ENCODE data around the gene LDAH. TPM values are rescaled to one million over a fixed set of nuclear protein-coding genes. Genes with fewer than 3 reads are reported as not detected.
"Not testable (repeated sequence)": the region's sequence is repeated elsewhere in the genome, so short reads cannot be mapped to it uniquely, and the experiment has no call there.

The LDAH gene
- total RNA-seq, 1 experiment from 2014 or later = 17.2 TPM

- ATAC-seq; BruUV-seq (replicated peaks); H3K27ac ChIP-seq (ENCODE audit: low read length); DNase-seq (ENCODE audit: low read depth, low spot score); H3K4me1 ChIP-seq (ENCODE audit: control insufficient read depth, insufficient read depth, low read length); H3K27me3 ChIP-seq (ENCODE audit: control insufficient read depth, insufficient read depth, low read length); CTCF ChIA-PET; H3K36me3 ChIP-seq (ENCODE audit: control insufficient read depth, insufficient read depth, low read length); in situ Hi-C loops (cut with HindIII; ENCODE audit: low pct_unique_long_range_greater_than_20kb, low sequenced_read_pairs); H3K9me3 ChIP-seq (ENCODE audit: control insufficient read depth, insufficient read depth, low read depth, low read length); intact Hi-C loops (cut with micrococcal nuclease; ENCODE audit: unreplicated experiment); POLR2A ChIA-PET; H3K4me3 ChIP-seq (ENCODE audit: low read depth in 2 of 2, low read length in 2 of 2): not testable (repeated sequence)
Measured at GRCh38 chr2:20713585-20713984, 109.3 kb downstream of the LDAH start.

- H3K27me3 ChIP-seq (ENCODE audit: control insufficient read depth, insufficient read depth, low read length); H3K27ac ChIP-seq (ENCODE audit: low read length); H3K36me3 ChIP-seq (ENCODE audit: control insufficient read depth, insufficient read depth, low read length); DNase-seq (ENCODE audit: low read depth, low spot score); intact Hi-C loops (cut with micrococcal nuclease; ENCODE audit: unreplicated experiment); H3K9me3 ChIP-seq (ENCODE audit: control insufficient read depth, insufficient read depth, low read depth, low read length); POLR2A ChIA-PET; BruUV-seq (replicated peaks); in situ Hi-C loops (cut with HindIII; ENCODE audit: low pct_unique_long_range_greater_than_20kb, low sequenced_read_pairs); H3K4me1 ChIP-seq (ENCODE audit: control insufficient read depth, insufficient read depth, low read length); CTCF ChIA-PET; H3K4me3 ChIP-seq (ENCODE audit: low read depth in 2 of 2, low read length in 2 of 2); ATAC-seq: not testable (repeated sequence)
Measured at GRCh38 chr2:20711641-20712040, 111.3 kb downstream of the LDAH start.

DNA sequence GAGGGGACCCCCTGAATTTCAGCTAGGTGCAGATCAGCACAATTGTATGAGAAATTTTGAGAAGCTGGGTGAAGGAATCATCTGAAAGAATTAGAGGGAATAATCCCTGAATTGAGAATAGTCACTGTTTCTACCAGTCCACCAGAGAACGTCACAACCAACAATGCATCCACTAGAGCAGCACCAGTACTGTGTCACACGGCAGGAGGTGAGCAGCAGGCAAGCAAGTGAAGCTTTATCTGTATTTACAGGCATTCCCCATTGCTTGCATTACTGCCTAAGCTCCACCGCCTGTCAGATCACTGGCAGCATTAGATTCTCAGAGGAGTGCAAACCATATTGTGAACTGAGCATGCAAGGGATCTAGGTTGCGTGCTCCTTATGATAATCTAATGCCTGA, 115.3 kb downstream of the LDAH start:
- ChIA-PET POLR2A (no interaction called here), CTCF (no interaction called here)
- no peak for ATAC-seq
- no peaks in the 10 kb centered on the region for H3K36me3 ChIP-seq (ENCODE audit: control insufficient read depth, insufficient read depth, low read length)
- intact Hi-C loops (cut with micrococcal nuclease; ENCODE audit: unreplicated experiment) (no loop called here), in situ Hi-C loops (cut with HindIII; ENCODE audit: low pct_unique_long_range_greater_than_20kb, low sequenced_read_pairs) (no loop called here)
- H3K4me3 ChIP-seq (ENCODE audit: low read depth in 2 of 2, low read length in 2 of 2) = no peak overlapping the region
- no peak overlapping the region for H3K27ac ChIP-seq (ENCODE audit: low read length)
- no TSS peak for BruUV-seq (replicated peaks)
- DNase-seq (ENCODE audit: low read depth, low spot score) = no peak
- H3K4me1 ChIP-seq (ENCODE audit: control insufficient read depth, insufficient read depth, low read length) = no peaks in the 10 kb centered on the region
- H3K27me3 ChIP-seq (ENCODE audit: control insufficient read depth, insufficient read depth, low read length) = no peaks in the 10 kb centered on the region
- TF ChIP-seq SIN3A (IDR thresholded peaks at IDR 0.05; ENCODE audit: borderline replicate concordance, insufficient read depth, low read depth, low read length) (no peak), TCF7L2 (IDR thresholded peaks at IDR 0.05; ENCODE audit: low read depth, low read length) (no peak), POLR2AphosphoS5 (IDR thresholded peaks at IDR 0.05; ENCODE audit: low read depth, low read length) (no peak)
- TF ChIP-seq, protein P1, sequence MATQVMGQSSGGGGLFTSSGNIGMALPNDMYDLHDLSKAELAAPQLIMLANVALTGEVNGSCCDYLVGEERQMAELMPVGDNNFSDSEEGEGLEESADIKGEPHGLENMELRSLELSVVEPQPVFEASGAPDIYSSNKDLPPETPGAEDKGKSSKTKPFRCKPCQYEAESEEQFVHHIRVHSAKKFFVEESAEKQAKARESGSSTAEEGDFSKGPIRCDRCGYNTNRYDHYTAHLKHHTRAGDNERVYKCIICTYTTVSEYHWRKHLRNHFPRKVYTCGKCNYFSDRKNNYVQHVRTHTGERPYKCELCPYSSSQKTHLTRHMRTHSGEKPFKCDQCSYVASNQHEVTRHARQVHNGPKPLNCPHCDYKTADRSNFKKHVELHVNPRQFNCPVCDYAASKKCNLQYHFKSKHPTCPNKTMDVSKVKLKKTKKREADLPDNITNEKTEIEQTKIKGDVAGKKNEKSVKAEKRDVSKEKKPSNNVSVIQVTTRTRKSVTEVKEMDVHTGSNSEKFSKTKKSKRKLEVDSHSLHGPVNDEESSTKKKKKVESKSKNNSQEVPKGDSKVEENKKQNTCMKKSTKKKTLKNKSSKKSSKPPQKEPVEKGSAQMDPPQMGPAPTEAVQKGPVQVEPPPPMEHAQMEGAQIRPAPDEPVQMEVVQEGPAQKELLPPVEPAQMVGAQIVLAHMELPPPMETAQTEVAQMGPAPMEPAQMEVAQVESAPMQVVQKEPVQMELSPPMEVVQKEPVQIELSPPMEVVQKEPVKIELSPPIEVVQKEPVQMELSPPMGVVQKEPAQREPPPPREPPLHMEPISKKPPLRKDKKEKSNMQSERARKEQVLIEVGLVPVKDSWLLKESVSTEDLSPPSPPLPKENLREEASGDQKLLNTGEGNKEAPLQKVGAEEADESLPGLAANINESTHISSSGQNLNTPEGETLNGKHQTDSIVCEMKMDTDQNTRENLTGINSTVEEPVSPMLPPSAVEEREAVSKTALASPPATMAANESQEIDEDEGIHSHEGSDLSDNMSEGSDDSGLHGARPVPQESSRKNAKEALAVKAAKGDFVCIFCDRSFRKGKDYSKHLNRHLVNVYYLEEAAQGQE (IDR thresholded peaks at IDR 0.05; ENCODE audit: insufficient read depth in 1 of 2, low read depth in 2 of 2, low read length in 1 of 2) = no peak
- TF ChIP-seq, protein P2, sequence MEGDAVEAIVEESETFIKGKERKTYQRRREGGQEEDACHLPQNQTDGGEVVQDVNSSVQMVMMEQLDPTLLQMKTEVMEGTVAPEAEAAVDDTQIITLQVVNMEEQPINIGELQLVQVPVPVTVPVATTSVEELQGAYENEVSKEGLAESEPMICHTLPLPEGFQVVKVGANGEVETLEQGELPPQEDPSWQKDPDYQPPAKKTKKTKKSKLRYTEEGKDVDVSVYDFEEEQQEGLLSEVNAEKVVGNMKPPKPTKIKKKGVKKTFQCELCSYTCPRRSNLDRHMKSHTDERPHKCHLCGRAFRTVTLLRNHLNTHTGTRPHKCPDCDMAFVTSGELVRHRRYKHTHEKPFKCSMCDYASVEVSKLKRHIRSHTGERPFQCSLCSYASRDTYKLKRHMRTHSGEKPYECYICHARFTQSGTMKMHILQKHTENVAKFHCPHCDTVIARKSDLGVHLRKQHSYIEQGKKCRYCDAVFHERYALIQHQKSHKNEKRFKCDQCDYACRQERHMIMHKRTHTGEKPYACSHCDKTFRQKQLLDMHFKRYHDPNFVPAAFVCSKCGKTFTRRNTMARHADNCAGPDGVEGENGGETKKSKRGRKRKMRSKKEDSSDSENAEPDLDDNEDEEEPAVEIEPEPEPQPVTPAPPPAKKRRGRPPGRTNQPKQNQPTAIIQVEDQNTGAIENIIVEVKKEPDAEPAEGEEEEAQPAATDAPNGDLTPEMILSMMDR (IDR thresholded peaks at IDR 0.05) = no peak
- no peaks in the 10 kb centered on the region for H3K9me3 ChIP-seq (ENCODE audit: control insufficient read depth, insufficient read depth, low read depth, low read length)

Measured in Panc1 (cell line).